SJCRH30 (cell line): ENCODE measurements around the gene KIAA0825. TPM values are rescaled to one million over a fixed set of nuclear protein-coding genes. Genes with fewer than 3 reads are reported as not detected.
"Not testable (repeated sequence)": the region's sequence is repeated elsewhere in the genome, so short reads cannot be mapped to it uniquely, and the experiment has no call there.

Experiments used
- DNase-seq, 2 experiments: peaks; one replicate each; pipeline ENCODE4 v3.0.0-alpha.2; 2015 to 2020
- H3K27ac ChIP-seq: fragments of 250-450 bp; sonication (Bioruptor Pico); 2 replicates; pipeline ENCODE4 v1.5.1; 2020; ENCODE audit warnings: mild to moderate bottlenecking, moderate library complexity
- H3K27me3 ChIP-seq: fragments of 250-450 bp; sonication (Bioruptor Pico); 2 replicates; pipeline ENCODE4 v1.5.1; 2020; ENCODE audit warnings: mild to moderate bottlenecking, moderate library complexity
- H3K36me3 ChIP-seq: fragments of 250-450 bp; sonication (Bioruptor Pico); 2 replicates; pipeline ENCODE4 v1.5.1; 2020; ENCODE audit warnings: mild to moderate bottlenecking, moderate library complexity
- H3K4me1 ChIP-seq: fragments of 250-450 bp; sonication (Bioruptor Pico); 2 replicates; pipeline ENCODE4 v1.5.1; 2020; ENCODE audit warnings: mild to moderate bottlenecking, moderate library complexity
- H3K4me3 ChIP-seq: fragments of 250-450 bp; sonication (Bioruptor Pico); 2 replicates; pipeline ENCODE4 v1.5.1; 2020; ENCODE audit warnings: mild to moderate bottlenecking, moderate library complexity
- H3K9me3 ChIP-seq: fragments of 250-450 bp; sonication (Bioruptor Pico); replicated peaks from 2 replicates; pipeline ENCODE4 v1.5.1; 2020; ENCODE audit warnings: mild to moderate bottlenecking, moderate library complexity
- total RNA-seq: library from RNA; depleted of rRNA; stranded (reverse); fragments of >200 nt; shearing (Covaris generic); gene quantifications from 2 replicates; pipeline ENCODE4 v1.2.3, GENCODE V29; 2014

Gene KIAA0825
- total RNA-seq, 1 experiment from 2014 or later, result 3.1 TPM

- H3K27ac ChIP-seq, result peak overlapping the region; percentile 75
- H3K27me3 ChIP-seq, result no peaks in the 10 kb centered on the region
- H3K4me3 ChIP-seq, result peak overlapping the region; percentile 88
- no peaks in the 10 kb centered on the region for H3K9me3 ChIP-seq
- peak; percentile 67 to 78 for DNase-seq
- H3K36me3 ChIP-seq, result no peaks in the 10 kb centered on the region
- peaks cover 18% of the 10 kb centered on the region for H3K4me1 ChIP-seq
These were observed 343 bp downstream of the KIAA0825 start for GRCh38 chr5:94618029-94618492.

- Histone ChIP-seq H3K27ac (no peak overlapping the region), H3K4me1 (peaks cover 12% of the 10 kb centered on the region), H3K9me3 (no peaks in the 10 kb centered on the region), H3K27me3 (no peaks in the 10 kb centered on the region), H3K4me3 (no peak overlapping the region), H3K36me3 (no peaks in the 10 kb centered on the region)
- DNase-seq, result no peak
These were observed 2.5 kb downstream of the KIAA0825 start for GRCh38 chr5:94615862-94616261.

- Histone ChIP-seq H3K9me3 (no peaks in the 10 kb centered on the region), H3K27ac (no peak overlapping the region), H3K36me3 (no peaks in the 10 kb centered on the region)
These were observed 4.1 kb downstream of the KIAA0825 start for GRCh38 chr5:94614156-94614805.

GRCh38 chr5:94613583-94613982 is 4.8 kb downstream of the KIAA0825 start:
- Histone ChIP-seq H3K27ac (no peak overlapping the region), H3K9me3 (no peaks in the 10 kb centered on the region), H3K36me3 (no peaks in the 10 kb centered on the region), H3K4me3 (no peak overlapping the region), H3K27me3 (no peaks in the 10 kb centered on the region), H3K4me1 (peaks cover 3% of the 10 kb centered on the region; the same call in 1 of the 2 replicates)
- DNase-seq, result peak; percentile 8 to 37

More at GRCh38 chr5:94614156-94614805, 4.1 kb downstream of the KIAA0825 start:
- DNase-seq, result no peak
- Histone ChIP-seq H3K4me3 (no peak overlapping the region), H3K27me3 (no peaks in the 10 kb centered on the region), H3K4me1 (peaks cover 3% of the 10 kb centered on the region; the same call in 1 of the 2 replicates)

- Histone ChIP-seq H3K9me3 (no peaks in the 10 kb centered on the region), H3K27me3 (no peaks in the 10 kb centered on the region), H3K27ac (no peak overlapping the region), H3K36me3 (no peaks in the 10 kb centered on the region), H3K4me1 (no peaks in the 10 kb centered on the region), H3K4me3 (no peak overlapping the region)
- DNase-seq, result no peak
These were observed 23.0 kb downstream of the KIAA0825 start for GRCh38 chr5:94595281-94595840.

- H3K9me3 ChIP-seq, result no peaks in the 10 kb centered on the region
- no peak for DNase-seq
- H3K27me3 ChIP-seq, result no peaks in the 10 kb centered on the region
- no peak overlapping the region for H3K4me3 ChIP-seq
- H3K4me1 ChIP-seq, result no peaks in the 10 kb centered on the region
- no peak overlapping the region for H3K27ac ChIP-seq
- H3K36me3 ChIP-seq, result no peaks in the 10 kb centered on the region
These were observed 40.7 kb downstream of the KIAA0825 start for GRCh38 chr5:94577466-94578245.

GRCh38 chr5:94575196-94575595 is 43.2 kb downstream of the KIAA0825 start:
- H3K36me3 ChIP-seq, result no peaks in the 10 kb centered on the region
- H3K27ac ChIP-seq, result no peak overlapping the region
- no peaks in the 10 kb centered on the region for H3K27me3 ChIP-seq
- no peaks in the 10 kb centered on the region for H3K9me3 ChIP-seq
- H3K4me1 ChIP-seq, result no peaks in the 10 kb centered on the region
- no peak for DNase-seq
- H3K4me3 ChIP-seq, result no peak overlapping the region

GRCh38 chr5:94573349-94573748 is 45.1 kb downstream of the KIAA0825 start:
- not testable (repeated sequence) for H3K27ac ChIP-seq, H3K4me3 ChIP-seq, DNase-seq, H3K27me3 ChIP-seq, H3K4me1 ChIP-seq, H3K9me3 ChIP-seq, H3K36me3 ChIP-seq

- no peak overlapping the region for H3K4me3 ChIP-seq
- no peaks in the 10 kb centered on the region for H3K27me3 ChIP-seq
- no peaks in the 10 kb centered on the region for H3K4me1 ChIP-seq
- DNase-seq, result no peak
- no peaks in the 10 kb centered on the region for H3K9me3 ChIP-seq
- H3K27ac ChIP-seq, result no peak overlapping the region
- no peaks in the 10 kb centered on the region for H3K36me3 ChIP-seq
These were observed 47.0 kb downstream of the KIAA0825 start for GRCh38 chr5:94571415-94571814.

GRCh38 chr5:94564812-94565211 is 53.6 kb downstream of the KIAA0825 start:
- H3K27me3 ChIP-seq, result no peaks in the 10 kb centered on the region
- 0 out of 2 replicates have a peak, but pooled peaks cover 5% of the 10 kb centered on the region for H3K9me3 ChIP-seq
- H3K4me1 ChIP-seq, result peaks cover 8% of the 10 kb centered on the region
- no peaks in the 10 kb centered on the region; the same call in 1 of the 2 replicates for H3K36me3 ChIP-seq
- H3K27ac ChIP-seq, result no peak overlapping the region
- no peak overlapping the region for H3K4me3 ChIP-seq
- DNase-seq, result no peak

- Histone ChIP-seq H3K27me3 (no peaks in the 10 kb centered on the region), H3K4me1 (peaks cover 8% of the 10 kb centered on the region), H3K36me3 (no peaks in the 10 kb centered on the region; the same call in 1 of the 2 replicates), H3K27ac (no peak overlapping the region), H3K4me3 (no peak overlapping the region), H3K9me3 (0 out of 2 replicates have a peak, but pooled peaks cover 5% of the 10 kb centered on the region)
- peak in 1 of 2 experiments; percentile 50 for DNase-seq
These were observed 56.0 kb downstream of the KIAA0825 start for GRCh38 chr5:94562327-94562971.

- Histone ChIP-seq H3K9me3 (no peaks in the 10 kb centered on the region), H3K27ac (no peak overlapping the region), H3K27me3 (no peaks in the 10 kb centered on the region), H3K4me3 (no peak overlapping the region), H3K4me1 (peaks cover 8% of the 10 kb centered on the region), H3K36me3 (no peaks in the 10 kb centered on the region)
- no peak for DNase-seq
These were observed 60.4 kb downstream of the KIAA0825 start for GRCh38 chr5:94558028-94558427.

- no peak overlapping the region for H3K27ac ChIP-seq
- no peaks in the 10 kb centered on the region for H3K4me1 ChIP-seq
- no peaks in the 10 kb centered on the region for H3K27me3 ChIP-seq
- H3K36me3 ChIP-seq, result no peaks in the 10 kb centered on the region
- DNase-seq, result no peak
- no peaks in the 10 kb centered on the region for H3K9me3 ChIP-seq
- no peak overlapping the region for H3K4me3 ChIP-seq
These were observed 66.5 kb downstream of the KIAA0825 start for GRCh38 chr5:94551858-94552257.

GRCh38 chr5:94545870-94546625 is 72.4 kb downstream of the KIAA0825 start:
- Histone ChIP-seq H3K27me3 (no peaks in the 10 kb centered on the region), H3K27ac (no peak overlapping the region), H3K9me3 (peaks cover 4% of the 10 kb centered on the region), H3K4me1 (no peaks in the 10 kb centered on the region), H3K4me3 (no peak overlapping the region), H3K36me3 (no peaks in the 10 kb centered on the region)
- DNase-seq, result no peak
